MM.1S (cell line): ENCODE measurements around the gene PIK3R3.

Source experiments
- DNase-seq: peaks from one replicate; pipeline ENCODE4 v3.0.0-alpha.2; 2015
- H2AFZ ChIP-seq: fragments of 300-600 bp; sonication (generic); 2 replicates; pipeline ENCODE4 v1.6.0; 2016; ENCODE audit warnings: antibody characterized with exemption, low read length
- H3F3A ChIP-seq: fragments of 300-600 bp; sonication (generic); 2 replicates; pipeline ENCODE4 v1.6.1; 2016; ENCODE audit warnings: mild to moderate bottlenecking, antibody characterized with exemption, low read length, moderate library complexity, mixed read lengths; ENCODE audit not compliant: insufficient read depth
- H3K27ac ChIP-seq: fragments of 300-600 bp; sonication (generic); 2 replicates; pipeline ENCODE4 v1.5.1; 2016; ENCODE audit warnings: mild to moderate bottlenecking, low read length
- H3K27me3 ChIP-seq: fragments of 300-600 bp; sonication (generic); replicated peaks from 2 replicates; pipeline ENCODE4 v1.6.0; 2016; ENCODE audit warnings: low read length; ENCODE audit not compliant: insufficient read depth
- H3K36me3 ChIP-seq: fragments of 300-600 bp; sonication (generic); replicated peaks from 2 replicates; pipeline ENCODE4 v1.6.1; 2016; ENCODE audit warnings: mild to moderate bottlenecking, low read length, mixed read lengths; ENCODE audit not compliant: insufficient read depth
- H3K4me1 ChIP-seq: fragments of 300-600 bp; sonication (generic); 2 replicates; pipeline ENCODE4 v1.6.1; 2016; ENCODE audit warnings: low read length, mixed read lengths
- H3K4me2 ChIP-seq: fragments of 300-600 bp; sonication (generic); 2 replicates; pipeline ENCODE4 v1.6.0; 2016; ENCODE audit warnings: low read depth, low read length
- H3K4me3 ChIP-seq: fragments of 300-600 bp; sonication (generic); 2 replicates; pipeline ENCODE4 v1.5.1; 2016; ENCODE audit warnings: low read length, mixed read lengths
- H3K79me2 ChIP-seq: fragments of 300-600 bp; sonication (generic); 2 replicates; pipeline ENCODE4 v1.6.1; 2016; ENCODE audit warnings: mixed run types, low read length, mixed read lengths
- H3K9ac ChIP-seq: fragments of 300-600 bp; sonication (generic); 2 replicates; pipeline ENCODE4 v1.6.1; 2016; ENCODE audit warnings: low read length, mixed read lengths
- H3K9me2 ChIP-seq: fragments of 300-600 bp; sonication (generic); replicated peaks from 2 replicates; pipeline ENCODE4 v1.6.1; 2016; ENCODE audit warnings: mild to moderate bottlenecking, low read length, mixed read lengths; ENCODE audit not compliant: insufficient read depth
- H3K9me3 ChIP-seq: fragments of 300-600 bp; sonication (generic); replicated peaks from 2 replicates; pipeline ENCODE4 v1.6.1; 2016; ENCODE audit warnings: mild to moderate bottlenecking, low read length, mixed read lengths; ENCODE audit not compliant: insufficient read depth
- H4K20me1 ChIP-seq: fragments of 300-600 bp; sonication (generic); 2 replicates; pipeline ENCODE4 v1.6.1; 2016; ENCODE audit warnings: mild to moderate bottlenecking, low read length, moderate library complexity, mixed read lengths; ENCODE audit not compliant: insufficient read depth
- EZH2 ChIP-seq: fragments of 300-600 bp; sonication (generic); optimal IDR thresholded peaks from 2 replicates; pipeline ENCODE3; 2017; ENCODE audit warnings: low read depth, mild to moderate bottlenecking, antibody characterized with exemption, low read length, mixed read lengths
- EZH2phosphoT487 ChIP-seq: fragments of 300-600 bp; sonication (generic); IDR thresholded peaks from 2 replicates; pipeline ENCODE4 v1.6.1; 2018; ENCODE audit warnings: antibody characterized with exemption, low read length
- TF ChIP-seq, protein P1 (sequence below): fragments of 300-600 bp; sonication (generic); IDR thresholded peaks from 2 replicates; pipeline ENCODE4 v1.5.1; 2016; ENCODE audit warnings: antibody characterized with exemption, low read length, mixed read lengths

The PIK3R3 gene

DNA sequence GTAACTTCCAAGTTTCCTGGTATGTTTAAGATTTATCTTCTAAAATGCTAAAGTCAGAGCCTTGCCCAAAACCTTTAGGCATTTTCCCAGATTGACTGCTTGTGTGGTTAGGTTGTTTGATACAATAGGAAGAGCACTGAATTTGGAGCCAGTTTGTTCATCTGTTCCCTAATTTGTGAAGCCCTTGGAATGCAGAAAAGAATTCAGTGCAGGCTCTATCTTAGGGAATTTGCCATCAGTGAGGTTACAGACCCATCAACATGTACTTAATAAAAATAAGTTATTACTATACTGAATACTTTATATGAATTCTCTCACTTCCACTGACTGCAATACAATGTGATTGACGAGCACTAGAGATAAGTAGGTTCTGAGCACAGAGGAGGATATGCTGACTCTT lies 120.2 kb downstream of the PIK3R3 start:
- Histone ChIP-seq H3K4me1 (no peaks in the 10 kb centered on the region), H3K27me3 (no peaks in the 10 kb centered on the region), H3K27ac (no peak overlapping the region), H3K9me3 (no peaks in the 10 kb centered on the region), H3F3A (no peaks in the 10 kb centered on the region), H3K4me2 (no peak overlapping the region), H4K20me1 (no peaks in the 10 kb centered on the region), H2AFZ (no peak overlapping the region), H3K36me3 (no peaks in the 10 kb centered on the region), H3K79me2 (no peaks in the 10 kb centered on the region), H3K9ac (no peak overlapping the region), H3K4me3 (no peak overlapping the region), H3K9me2 (no peaks in the 10 kb centered on the region)
- DNase-seq = no peak
- no peak for TF ChIP-seq EZH2phosphoT487
- TF ChIP-seq EZH2 = no peak
- TF ChIP-seq, protein P1, sequence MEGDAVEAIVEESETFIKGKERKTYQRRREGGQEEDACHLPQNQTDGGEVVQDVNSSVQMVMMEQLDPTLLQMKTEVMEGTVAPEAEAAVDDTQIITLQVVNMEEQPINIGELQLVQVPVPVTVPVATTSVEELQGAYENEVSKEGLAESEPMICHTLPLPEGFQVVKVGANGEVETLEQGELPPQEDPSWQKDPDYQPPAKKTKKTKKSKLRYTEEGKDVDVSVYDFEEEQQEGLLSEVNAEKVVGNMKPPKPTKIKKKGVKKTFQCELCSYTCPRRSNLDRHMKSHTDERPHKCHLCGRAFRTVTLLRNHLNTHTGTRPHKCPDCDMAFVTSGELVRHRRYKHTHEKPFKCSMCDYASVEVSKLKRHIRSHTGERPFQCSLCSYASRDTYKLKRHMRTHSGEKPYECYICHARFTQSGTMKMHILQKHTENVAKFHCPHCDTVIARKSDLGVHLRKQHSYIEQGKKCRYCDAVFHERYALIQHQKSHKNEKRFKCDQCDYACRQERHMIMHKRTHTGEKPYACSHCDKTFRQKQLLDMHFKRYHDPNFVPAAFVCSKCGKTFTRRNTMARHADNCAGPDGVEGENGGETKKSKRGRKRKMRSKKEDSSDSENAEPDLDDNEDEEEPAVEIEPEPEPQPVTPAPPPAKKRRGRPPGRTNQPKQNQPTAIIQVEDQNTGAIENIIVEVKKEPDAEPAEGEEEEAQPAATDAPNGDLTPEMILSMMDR = no peak

DNA sequence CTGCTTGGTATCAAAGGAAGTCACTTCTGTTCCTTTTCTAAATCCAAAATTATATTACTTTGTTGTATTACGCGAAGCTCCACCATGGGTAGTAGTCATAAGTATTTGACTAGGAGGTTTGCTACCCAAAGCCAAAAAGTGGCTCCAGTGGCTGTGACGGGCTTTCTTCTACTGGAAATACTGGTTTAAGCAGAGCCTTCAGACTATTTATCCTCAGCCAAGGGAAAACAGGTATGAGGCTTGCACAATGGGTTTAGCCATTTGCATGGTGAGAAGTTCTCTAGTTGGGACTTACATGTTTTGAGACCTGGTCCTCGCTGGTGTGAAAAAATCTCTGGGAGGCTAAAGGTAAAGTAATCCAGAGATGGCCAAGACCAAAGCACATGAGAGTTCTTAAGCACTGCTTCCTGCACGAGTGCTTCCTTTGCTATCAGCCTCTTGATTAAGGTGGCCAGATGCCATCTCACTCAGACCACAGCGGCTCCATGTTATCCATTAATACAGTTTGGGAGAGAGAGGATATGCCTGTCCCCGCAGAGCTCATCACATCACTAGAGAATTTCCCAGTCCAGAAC lies 121.2 kb downstream of the PIK3R3 start:
- no peak overlapping the region for H3K27ac ChIP-seq
- no peak for DNase-seq
- H3F3A ChIP-seq = no peaks in the 10 kb centered on the region
- H4K20me1 ChIP-seq = no peaks in the 10 kb centered on the region
- no peaks in the 10 kb centered on the region for H3K36me3 ChIP-seq
- H3K9ac ChIP-seq = no peak overlapping the region
- H3K4me1 ChIP-seq = no peaks in the 10 kb centered on the region
- H3K27me3 ChIP-seq = no peaks in the 10 kb centered on the region
- no peaks in the 10 kb centered on the region for H3K79me2 ChIP-seq
- H3K9me2 ChIP-seq = no peaks in the 10 kb centered on the region
- H3K4me2 ChIP-seq = no peak overlapping the region
- TF ChIP-seq EZH2phosphoT487 (no peak), EZH2 (no peak)
- TF ChIP-seq, protein P1 = no peak
- H2AFZ ChIP-seq = no peak overlapping the region
- H3K9me3 ChIP-seq = no peaks in the 10 kb centered on the region
- no peak overlapping the region for H3K4me3 ChIP-seq

DNA sequence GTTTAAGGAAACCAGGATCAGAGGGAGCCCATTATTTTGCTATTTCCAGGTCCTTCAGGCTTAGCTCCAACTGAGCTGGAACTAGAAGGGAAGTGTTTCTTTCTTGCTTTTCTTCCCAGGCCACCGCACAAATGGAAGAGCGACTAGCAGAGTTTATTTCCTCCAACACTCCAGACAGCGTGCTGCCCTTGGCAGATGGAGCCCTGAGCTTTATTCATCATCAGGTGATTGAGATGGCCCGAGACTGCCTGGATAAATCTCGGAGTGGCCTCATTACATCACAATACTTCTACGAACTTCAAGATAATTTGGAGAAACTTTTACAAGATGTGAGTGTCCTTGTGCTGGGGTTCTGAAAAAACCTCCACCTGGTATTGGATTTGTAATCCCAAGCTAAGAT lies 121.8 kb downstream of the PIK3R3 start:
- H3K27ac ChIP-seq = no peak overlapping the region
- no peaks in the 10 kb centered on the region for H3K9me3 ChIP-seq
- H3K9me2 ChIP-seq = no peaks in the 10 kb centered on the region
- no peaks in the 10 kb centered on the region for H4K20me1 ChIP-seq
- H3K4me3 ChIP-seq = no peak overlapping the region
- H2AFZ ChIP-seq = no peak overlapping the region
- no peaks in the 10 kb centered on the region for H3K27me3 ChIP-seq
- no peak overlapping the region for H3K9ac ChIP-seq
- no peaks in the 10 kb centered on the region for H3F3A ChIP-seq
- no peaks in the 10 kb centered on the region for H3K36me3 ChIP-seq
- no peak for TF ChIP-seq EZH2
- no peak for TF ChIP-seq EZH2phosphoT487
- TF ChIP-seq, protein P1 = no peak
- DNase-seq = no peak
- H3K79me2 ChIP-seq = no peaks in the 10 kb centered on the region
- H3K4me2 ChIP-seq = no peak overlapping the region
- no peaks in the 10 kb centered on the region for H3K4me1 ChIP-seq
